A673 (cell line): ENCODE data around the gene ELL.

Experiments used
- EZH2 ChIP-seq: fragments of 200-600 bp; sonication (generic); IDR thresholded peaks from 2 replicates; pipeline ENCODE4 v1.6.1; 2017; ENCODE audit warnings: borderline replicate concordance, low read depth, mild to moderate bottlenecking, mixed read lengths, antibody characterized with exemption, low read length; ENCODE audit not compliant: poor library complexity, severe bottlenecking
- TF ChIP-seq, protein P1 (sequence below): fragments of 300-800, 200-600 bp; sonication (generic); conservative IDR thresholded peaks from 2 replicates; pipeline ENCODE4 v1.5.1; 2017; ENCODE audit warnings: low read depth, mild to moderate bottlenecking, antibody characterized with exemption, low read length, moderate library complexity, mixed read lengths

DNA sequence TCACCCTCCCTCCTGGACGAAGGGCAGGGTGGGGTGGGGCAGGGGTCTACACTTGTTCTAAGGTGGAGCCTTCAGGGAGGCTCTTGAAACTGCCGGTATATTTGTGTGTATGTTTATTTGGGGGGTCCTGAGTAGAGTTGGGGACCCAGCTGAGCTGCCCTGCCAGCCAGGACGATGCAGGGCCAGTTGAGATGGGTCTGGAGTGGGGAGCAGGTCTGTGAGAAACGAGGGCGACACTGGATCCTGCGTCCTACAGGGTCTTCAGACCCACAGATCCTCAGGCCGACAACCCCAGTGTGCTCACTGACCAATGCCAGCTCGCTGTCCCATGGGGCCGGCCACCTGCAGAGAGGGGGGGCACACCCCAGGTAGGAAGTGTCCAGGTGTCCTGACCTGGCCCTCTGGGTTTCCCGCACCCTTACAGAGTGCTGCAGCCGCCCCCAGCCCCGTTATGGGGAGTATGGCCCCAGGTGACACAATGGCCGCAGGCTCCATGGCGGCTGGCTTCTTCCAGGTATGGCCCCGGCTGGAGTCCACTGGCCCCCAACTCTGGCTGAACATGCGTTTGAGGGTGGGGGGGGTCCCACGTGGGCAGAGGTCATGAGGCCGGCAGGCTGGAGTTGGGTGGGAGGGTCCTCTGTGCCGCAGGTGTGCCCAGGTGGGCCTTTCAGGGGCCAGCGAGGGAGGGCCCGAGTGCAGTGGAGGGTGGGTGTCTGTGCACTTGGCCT is 91.3 kb downstream of the ELL start:
- TF ChIP-seq, protein P1, sequence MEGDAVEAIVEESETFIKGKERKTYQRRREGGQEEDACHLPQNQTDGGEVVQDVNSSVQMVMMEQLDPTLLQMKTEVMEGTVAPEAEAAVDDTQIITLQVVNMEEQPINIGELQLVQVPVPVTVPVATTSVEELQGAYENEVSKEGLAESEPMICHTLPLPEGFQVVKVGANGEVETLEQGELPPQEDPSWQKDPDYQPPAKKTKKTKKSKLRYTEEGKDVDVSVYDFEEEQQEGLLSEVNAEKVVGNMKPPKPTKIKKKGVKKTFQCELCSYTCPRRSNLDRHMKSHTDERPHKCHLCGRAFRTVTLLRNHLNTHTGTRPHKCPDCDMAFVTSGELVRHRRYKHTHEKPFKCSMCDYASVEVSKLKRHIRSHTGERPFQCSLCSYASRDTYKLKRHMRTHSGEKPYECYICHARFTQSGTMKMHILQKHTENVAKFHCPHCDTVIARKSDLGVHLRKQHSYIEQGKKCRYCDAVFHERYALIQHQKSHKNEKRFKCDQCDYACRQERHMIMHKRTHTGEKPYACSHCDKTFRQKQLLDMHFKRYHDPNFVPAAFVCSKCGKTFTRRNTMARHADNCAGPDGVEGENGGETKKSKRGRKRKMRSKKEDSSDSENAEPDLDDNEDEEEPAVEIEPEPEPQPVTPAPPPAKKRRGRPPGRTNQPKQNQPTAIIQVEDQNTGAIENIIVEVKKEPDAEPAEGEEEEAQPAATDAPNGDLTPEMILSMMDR: no peak
- TF ChIP-seq EZH2: no peak
